K562 (cell line): ENCODE results near the gene MRPL9. TPM values are rescaled to one million over a fixed set of nuclear protein-coding genes. Genes with fewer than 3 reads are reported as not detected.
A peak's percentile ranks its signal among the peaks of the same experiment; 100 is the strongest.

Experiments used
- ATAC-seq: fragments of 200-7000 bp; cut with Tn5 transposase; 3 replicates; pipeline ENCODE4 v1.9.1; 2020; ENCODE audit warnings: moderate library complexity
- BruUV-seq: library from RNA; stranded (reverse); fragments of 400-500 nt; replicated peaks from 2 replicates; lab custom pipeline; 2021; lab: Mats Ljungman, UMichigan
- CTCF ChIA-PET: fragments of 300-600 bp; formaldehyde crosslinking; extraction: SDS; loops from one replicate; lab custom pipeline; 2021; ENCODE audit warnings: low intra/inter-chr PET ratio; lab: Yijun Ruan, JAX
- POLR2A ChIA-PET: fragments of 300-600, 350-650 bp; sonication (Branson Sonifier 250); formaldehyde crosslinking; extraction: SDS; loops from one replicate; lab custom pipeline; 2021; ENCODE audit warnings: antibody characterized with exemption, inconsistent platforms; lab: Yijun Ruan, JAX
- DNase-seq, 4 experiments: peaks; one replicate each; pipeline versions ENCODE4 v3.0.0 to v3.0.0-alpha.2; 2011 to 2018; ENCODE audit warnings: low spot score in 3 of 4, mixed read lengths in 3 of 4; ENCODE audit errors: extremely low read depth in 1 of 4
- FAIRE-seq: peaks from 2 replicates; lab custom pipeline; 2011; peaks lifted over from hg19 to GRCh38; lab: Jason Lieb, UNC
- H2AFZ ChIP-seq: 2 replicates; pipeline ENCODE4 v1.6.0; 2011; ENCODE audit warnings: low read depth, low read length, control low read depth, inconsistent platforms
- H3K27ac ChIP-seq: fragments of 200-600 bp; 3 replicates; pipeline ENCODE4 v1.8.0; 2011; ENCODE audit warnings: low read depth, mild to moderate bottlenecking, control low read depth, inconsistent platforms, low read length, moderate library complexity, mixed read lengths; ENCODE audit errors: extremely low read depth
- H3K27me3 ChIP-seq, 2 experiments: fragments of 300-600 bp in 1 of 2; 2 replicates in 1 of 2; 3 replicates in 1 of 2; pipeline versions ENCODE4 v1.6.0 to v1.8.0; 2011; ENCODE audit warnings: inconsistent platforms in 2 of 2, low read length in 2 of 2, mild to moderate bottlenecking in 1 of 2, mixed read lengths in 1 of 2, moderate library complexity in 1 of 2; ENCODE audit not compliant: control insufficient read depth in 2 of 2, insufficient read depth in 2 of 2
- H3K36me3 ChIP-seq: fragments of 300-600 bp; 3 replicates; pipeline ENCODE4 v1.8.0; 2011; ENCODE audit warnings: mild to moderate bottlenecking, low read length, inconsistent platforms; ENCODE audit not compliant: control insufficient read depth, insufficient read depth
- H3K4me1 ChIP-seq, 2 experiments: fragments of 200-600 bp in 1 of 2; replicated peaks in 1 of 2; 2 replicates in 1 of 2; 3 replicates in 1 of 2; pipeline versions ENCODE4 v1.5.1 to v1.8.0; 2011; ENCODE audit warnings: inconsistent platforms in 2 of 2, low read length in 2 of 2, mild to moderate bottlenecking in 1 of 2, mixed read lengths in 1 of 2, moderate library complexity in 1 of 2; ENCODE audit not compliant: control insufficient read depth in 2 of 2, insufficient read depth in 2 of 2
- H3K4me2 ChIP-seq: 2 replicates; pipeline ENCODE4 v1.6.1; 2011; ENCODE audit warnings: low read length, control low read depth, inconsistent platforms, mixed read lengths; ENCODE audit not compliant: insufficient read depth
- H3K4me3 ChIP-seq: fragments of 200-600 bp; sonication (generic), shearing (Covaris generic); 2 replicates; pipeline ENCODE4 v1.5.1; 2016; ENCODE audit warnings: control low read depth, inconsistent platforms
- H3K79me2 ChIP-seq: fragments of 200-600 bp; 3 replicates; pipeline ENCODE4 v1.8.0; 2011; ENCODE audit warnings: low read length, inconsistent platforms; ENCODE audit not compliant: control insufficient read depth, insufficient read depth
- H3K9ac ChIP-seq, 2 experiments: 2 replicates each; pipeline versions ENCODE4 v1.6.0 to v1.6.1; 2011; ENCODE audit warnings: low read depth in 2 of 2, low read length in 2 of 2, control low read depth in 1 of 2, inconsistent platforms in 1 of 2, mild to moderate bottlenecking in 1 of 2, mixed read lengths in 1 of 2; ENCODE audit not compliant: insufficient read depth in 1 of 2
- H3K9me1 ChIP-seq: one replicate; pipeline ENCODE4 v1.6.0; 2011; ENCODE audit warnings: inconsistent platforms, mild to moderate bottlenecking, low read length, moderate library complexity; ENCODE audit not compliant: control insufficient read depth, insufficient read depth
- H3K9me3 ChIP-seq: replicated peaks from 2 replicates; pipeline ENCODE4 v1.5.1; 2011; ENCODE audit warnings: low read depth, low read length, inconsistent platforms; ENCODE audit not compliant: control insufficient read depth, insufficient read depth
- H4K20me1 ChIP-seq: replicated peaks from 2 replicates; pipeline ENCODE4 v1.6.1; 2011; ENCODE audit warnings: low read length, inconsistent platforms, mixed read lengths; ENCODE audit not compliant: control insufficient read depth, insufficient read depth
- CHCHD3 ChIP-seq: fragments of 250-450 bp; sonication (Bioruptor Pico); IDR thresholded peaks from 2 replicates; pipeline ENCODE4 v2.1.2; 2022; ENCODE audit warnings: mild to moderate bottlenecking
- CREB1 ChIP-seq, 2 experiments: sonication (generic) in 1 of 2; formaldehyde crosslinking in 1 of 2; IDR thresholded peaks; 2 replicates each; pipeline versions ENCODE4 v1.6.1 to v1.8.0; 2012 to 2022; ENCODE audit warnings: inconsistent platforms in 1 of 2, mild to moderate bottlenecking in 1 of 2, missing genetic modification reagents in 1 of 2, moderate library complexity in 1 of 2
- CTBP1 ChIP-seq: fragments of 450-650 bp; IDR thresholded peaks from 2 replicates; pipeline ENCODE4 v1.6.1; 2016; ENCODE audit warnings: borderline replicate concordance
- DDX20 ChIP-seq: fragments of 450-650 bp; IDR thresholded peaks from 2 replicates; pipeline ENCODE4 v1.6.1; 2016; ENCODE audit warnings: missing genetic modification characterization, low read depth, mild to moderate bottlenecking, missing compliant biosample characterization, moderate library complexity
- DIDO1 ChIP-seq: fragments of 450-650 bp; IDR thresholded peaks from 2 replicates; pipeline ENCODE4 v1.6.1; 2016; ENCODE audit warnings: low read depth, missing biosample characterization, missing genetic modification characterization
- FOXJ2 ChIP-seq: fragments of 200-800 bp; sonication (Bioruptor generic); IDR thresholded peaks from 2 replicates; pipeline ENCODE4 v1.6.1; 2016; ENCODE audit warnings: missing genetic modification characterization, missing compliant biosample characterization
- HEY1 ChIP-seq: fragments of 250-450 bp; sonication (Bioruptor Pico); IDR thresholded peaks from 2 replicates; pipeline ENCODE4 v1.5.0; 2020; ENCODE audit warnings: mild to moderate bottlenecking, moderate library complexity, borderline replicate concordance
- HNRNPLL ChIP-seq: fragments of 200-400 bp; formaldehyde crosslinking; IDR thresholded peaks from 2 replicates; pipeline ENCODE4 v1.6.1; 2017; ENCODE audit warnings: low read length, low read depth, mild to moderate bottlenecking; ENCODE audit not compliant: poor library complexity, severe bottlenecking
- KLF13 ChIP-seq: fragments of 450-650 bp; IDR thresholded peaks from 2 replicates; pipeline ENCODE4 v1.6.1; 2016; ENCODE audit warnings: missing genetic modification characterization, low read depth, mild to moderate bottlenecking, missing compliant biosample characterization, moderate library complexity, borderline replicate concordance
- PCBP2 ChIP-seq: fragments of 200-400 bp; formaldehyde crosslinking; IDR thresholded peaks from 2 replicates; pipeline ENCODE4 v1.6.1; 2018; ENCODE audit warnings: low read length, low read depth, mild to moderate bottlenecking, moderate library complexity; ENCODE audit not compliant: poor library complexity, severe bottlenecking
- PURB ChIP-seq: sonication (generic); formaldehyde crosslinking; IDR thresholded peaks from 2 replicates; pipeline ENCODE4 v1.9.0; 2021; ENCODE audit warnings: low read depth, mild to moderate bottlenecking, missing genetic modification reagents
- SP1 ChIP-seq: sonication (generic); formaldehyde crosslinking; IDR thresholded peaks from 2 replicates; pipeline ENCODE4 v1.8.1; 2022; ENCODE audit warnings: mild to moderate bottlenecking, missing genetic modification reagents
- TBL1XR1 ChIP-seq, 2 experiments: IDR thresholded peaks; 2 replicates each; pipeline ENCODE4 v1.6.1; 2012; ENCODE audit warnings: improper control_type of control experiment in 2 of 2, low read length in 2 of 2, mild to moderate bottlenecking in 1 of 2
- USF1 ChIP-seq: sonication (generic); formaldehyde crosslinking; IDR thresholded peaks from 2 replicates; pipeline ENCODE4 v1.9.0; 2022; ENCODE audit warnings: mild to moderate bottlenecking, missing genetic modification reagents
- XRCC4 ChIP-seq: IDR thresholded peaks from one replicate; pipeline ENCODE4 v1.6.1; 2011; ENCODE audit not compliant: insufficient read depth, insufficient read length; ENCODE audit errors: extremely low read depth
- ZNF212 ChIP-seq: fragments of 450-650 bp; formaldehyde crosslinking; IDR thresholded peaks from 2 replicates; pipeline ENCODE4 v1.4.0; 2020; ENCODE audit warnings: mild to moderate bottlenecking
- ZNF274 ChIP-seq: IDR thresholded peaks from 2 replicates; pipeline ENCODE4 v1.6.1; 2011; ENCODE audit warnings: low read depth, mild to moderate bottlenecking, low read length, moderate library complexity, borderline replicate concordance
- WGBS: fragments of 100-300 bp; shearing (Covaris generic); methylation state at CpG from one replicate; pipeline ENCODE4 v1.1.6; 2016; ENCODE audit warnings: low coverage, mixed read lengths; ENCODE audit not compliant: insufficient coverage; ENCODE audit errors: missing lambda C conversion rate; 5-methylcytosine and 5-hydroxymethylcytosine counted together
- in situ Hi-C: fragments of 300-500 bp; cut with MboI; formaldehyde crosslinking; loops from 4 replicates; pipeline ENCODE4 v1.15.0; 2018; ENCODE audit warnings: inconsistent platforms, mixed read lengths
- intact Hi-C: fragments of 100-400 bp; cut with micrococcal nuclease; formaldehyde crosslinking; loops from 2 replicates; pipeline ENCODE4 v1.14.2; 2022
- polyA plus RNA-seq, 8 experiments: library from polyadenylated mRNA; depleted of rRNA in 4 of 8; stranded (reverse) in 5 of 8; unstranded in 3 of 8; fragments of >200 nt; fragmentation: Nextera tagmentation in 2 of 8; fragmentation: Illumina TruSeq in 1 of 8; extraction: Ambion mirVana in 2 of 8; extraction: Trizol in 1 of 8; gene quantifications; 2 replicates each; pipeline versions ENCODE4 v1.2.1 to v1.2.3, GENCODE V29; 2011 to 2014; ENCODE audit warnings: inconsistent platforms in 1 of 8, missing spikeins in 1 of 8
- total RNA-seq, 7 experiments: library from RNA; depleted of rRNA in 6 of 7; stranded (reverse); fragments of >200 nt in 6 of 7; fragmentation: Illumina TruSeq in 2 of 7; extraction: Trizol in 2 of 7; gene quantifications; 2 replicates each; pipeline versions ENCODE4 v1.2.1 to v1.2.3, GENCODE V29; 2011 to 2021; ENCODE audit warnings: low replicate concordance in 1 of 7
- TF ChIP-seq, protein P1 (sequence below): fragments of 450-650 bp; formaldehyde crosslinking; IDR thresholded peaks from 2 replicates; pipeline ENCODE4 v1.4.0; 2020; ENCODE audit warnings: mild to moderate bottlenecking, moderate library complexity

Gene MRPL9
- total and polyA plus RNA-seq, 9 of the 15 experiments (the other 6 are each of a cell fraction or from before 2014, with no cell fraction given): 38.0 to 162 (median 111) TPM

DNA sequence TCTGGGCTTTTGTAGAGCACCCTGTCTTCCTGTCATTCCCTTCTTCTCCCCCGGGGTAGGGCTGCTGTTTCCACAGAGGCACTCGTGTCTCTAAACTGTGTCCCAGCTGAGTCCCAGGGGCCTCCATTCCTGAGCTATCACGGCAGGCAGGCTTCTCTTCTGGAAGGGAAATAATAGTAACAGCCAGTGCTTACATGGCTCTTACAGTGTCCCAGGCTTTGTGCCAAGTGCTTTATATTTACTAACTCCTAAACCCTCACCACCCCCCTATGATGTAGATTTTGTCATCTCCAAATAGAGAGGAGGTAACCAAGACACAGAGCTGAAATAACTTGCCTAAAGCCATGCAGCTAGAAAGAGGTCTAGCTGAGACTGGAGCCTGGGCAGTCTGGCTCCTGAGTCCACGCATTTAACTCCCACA, 45.3 kb downstream of the MRPL9 start (continued):
- TF ChIP-seq USF1 (CRISPR knock-in tag): no peak

GRCh38 chr1:151716771-151717631, 46.3 kb downstream of the MRPL9 start, which contains the start of gene CELF3:
Gene CELF3, minus strand, starts transcription at chr1:151716803. Its CDS starts 783 bp downstream, at chr1:151716020.
- Histone ChIP-seq H3K4me1 (peaks cover 13 to 21% of the 10 kb centered on the region in 2 experiments), H3K4me3 (no peak within 1 kb of the TSS), H3K9ac (no peak within 1 kb of the TSS), H2AFZ (no peak within 1 kb of the TSS), H3K27me3 (peaks cover 12 to 50% of the 10 kb centered on the region in 2 experiments), H3K9me1 (no peaks in the 10 kb centered on the region), H3K36me3 (no peaks in the 10 kb centered on the region), H3K79me2 (no peaks in the 10 kb centered on the region), H3K9me3 (no peaks in the 10 kb centered on the region), H4K20me1 (peaks cover 23% of the 10 kb centered on the region), H3K27ac (no peak within 1 kb of the TSS), H3K4me2 (no peak within 1 kb of the TSS)
- in situ Hi-C loops: no loop called here
- peak; percentile 57 for ATAC-seq
- DNase-seq: peak; percentile 74 to 82 (median 79)
- FAIRE-seq: peak; percentile 73
- WGBS: 3% methylated on average over 18 of the region's 27 CpGs
- BruUV-seq: no TSS peak
- CTCF ChIA-PET: no interaction called here
- intact Hi-C loops: no loop called here
- POLR2A ChIA-PET: interaction anchor here (1.0 to 1.2 kb wide), 3 partner anchors 46 to 177 kb away, joined by 3 read pairs; partner anchors contain the start of genes MRPL9 and TUFT1
- TF ChIP-seq DDX20: no peak
- TF ChIP-seq, protein P1, sequence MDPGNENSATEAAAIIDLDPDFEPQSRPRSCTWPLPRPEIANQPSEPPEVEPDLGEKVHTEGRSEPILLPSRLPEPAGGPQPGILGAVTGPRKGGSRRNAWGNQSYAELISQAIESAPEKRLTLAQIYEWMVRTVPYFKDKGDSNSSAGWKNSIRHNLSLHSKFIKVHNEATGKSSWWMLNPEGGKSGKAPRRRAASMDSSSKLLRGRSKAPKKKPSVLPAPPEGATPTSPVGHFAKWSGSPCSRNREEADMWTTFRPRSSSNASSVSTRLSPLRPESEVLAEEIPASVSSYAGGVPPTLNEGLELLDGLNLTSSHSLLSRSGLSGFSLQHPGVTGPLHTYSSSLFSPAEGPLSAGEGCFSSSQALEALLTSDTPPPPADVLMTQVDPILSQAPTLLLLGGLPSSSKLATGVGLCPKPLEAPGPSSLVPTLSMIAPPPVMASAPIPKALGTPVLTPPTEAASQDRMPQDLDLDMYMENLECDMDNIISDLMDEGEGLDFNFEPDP (CRISPR knock-in tag): no peak
- no peak for TF ChIP-seq HNRNPLL
- TF ChIP-seq HEY1 (CRISPR knock-in tag): no peak
- no peak for TF ChIP-seq FOXJ2 (tag)
- 0 out of 2 replicates have a peak, but pooled peaks have one; percentile 10 for TF ChIP-seq CREB1 (IDR thresholded peaks at IDR 0.05)
- no peak for TF ChIP-seq CREB1 (CRISPR knock-in tag; IDR thresholded peaks at IDR 0.05)
- no peak for TF ChIP-seq PURB (CRISPR knock-in tag)
- 0 out of 4 replicates have a peak, but pooled peaks of 1 of the 2 experiments have one; percentile 20 for TF ChIP-seq TBL1XR1 (IDR thresholded peaks at IDR 0.05; ENCODE audit: low read length in 2 of 2)
- TF ChIP-seq DIDO1 (tag): 0 out of 2 replicates have a peak, but pooled peaks have one; percentile 32
- peak; percentile 74; the same call in 1 of the 2 replicates for TF ChIP-seq CTBP1
- TF ChIP-seq CHCHD3 (CRISPR knock-in tag): no peak
- TF ChIP-seq PCBP2: no peak
- peak; percentile 57 for TF ChIP-seq SP1 (CRISPR knock-in tag)
- no peak for TF ChIP-seq ZNF212 (CRISPR knock-in tag)
- no peak for TF ChIP-seq ZNF274
- no peak for TF ChIP-seq XRCC4
- TF ChIP-seq KLF13 (tag): peak; percentile 75; the same call in 1 of the 2 replicates
